ENCODE measurements around the gene SETX.

SETX gene

DNA sequence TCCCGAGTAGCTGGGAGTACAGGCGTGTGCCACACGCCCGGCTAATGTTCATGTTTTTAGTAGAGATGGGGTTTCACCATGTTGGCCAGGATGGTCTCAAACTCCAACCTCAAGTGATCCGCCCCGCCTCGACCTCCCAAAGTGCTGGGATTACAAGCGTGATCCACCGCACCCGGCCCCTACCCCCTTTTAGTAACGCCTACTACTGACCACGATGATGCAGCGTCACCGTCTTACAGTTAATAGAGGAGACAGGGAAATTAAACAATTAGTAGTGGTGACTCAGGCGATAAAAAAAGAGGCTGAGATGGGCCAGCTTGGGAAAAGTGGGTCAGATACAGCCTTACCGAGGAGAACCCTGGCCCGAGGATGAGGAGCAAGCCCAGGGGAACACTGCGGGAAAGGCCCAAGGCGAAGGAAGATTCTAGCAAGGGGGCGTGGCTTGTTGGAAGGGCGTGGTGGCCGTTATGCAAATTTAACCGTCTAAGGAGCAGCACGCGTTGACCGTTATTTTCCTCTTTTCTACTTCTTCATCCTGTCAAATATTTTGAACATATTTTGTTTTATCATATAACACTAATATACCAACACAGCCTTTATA is 1.6 kb upstream of the SETX start:
- Histone ChIP-seq H3K36me3 (ENCODE audit: insufficient read depth) (no peaks in the 10 kb centered on the region), H3K4me2 (no peak overlapping the region), H3K9ac (no peak overlapping the region), H3K4me1 (ENCODE audit: low read depth, poor library complexity, severe bottlenecking) (peaks cover 31% of the 10 kb centered on the region), H3K27me3 (ENCODE audit: insufficient read depth, low read depth) (no peaks in the 10 kb centered on the region), H3K79me2 (ENCODE audit: insufficient read depth, low read depth) (peaks cover 21% of the 10 kb centered on the region), H2AFZ (ENCODE audit: low read depth) (no peak overlapping the region), H3K4me3 (IDR thresholded peaks at IDR 0.05; ENCODE audit: insufficient read depth, low read depth, low read length) (no peak overlapping the region), H4K20me1 (ENCODE audit: insufficient read depth) (no peaks in the 10 kb centered on the region), H3K27ac (no peak overlapping the region)
- TF ChIP-seq, protein P1, sequence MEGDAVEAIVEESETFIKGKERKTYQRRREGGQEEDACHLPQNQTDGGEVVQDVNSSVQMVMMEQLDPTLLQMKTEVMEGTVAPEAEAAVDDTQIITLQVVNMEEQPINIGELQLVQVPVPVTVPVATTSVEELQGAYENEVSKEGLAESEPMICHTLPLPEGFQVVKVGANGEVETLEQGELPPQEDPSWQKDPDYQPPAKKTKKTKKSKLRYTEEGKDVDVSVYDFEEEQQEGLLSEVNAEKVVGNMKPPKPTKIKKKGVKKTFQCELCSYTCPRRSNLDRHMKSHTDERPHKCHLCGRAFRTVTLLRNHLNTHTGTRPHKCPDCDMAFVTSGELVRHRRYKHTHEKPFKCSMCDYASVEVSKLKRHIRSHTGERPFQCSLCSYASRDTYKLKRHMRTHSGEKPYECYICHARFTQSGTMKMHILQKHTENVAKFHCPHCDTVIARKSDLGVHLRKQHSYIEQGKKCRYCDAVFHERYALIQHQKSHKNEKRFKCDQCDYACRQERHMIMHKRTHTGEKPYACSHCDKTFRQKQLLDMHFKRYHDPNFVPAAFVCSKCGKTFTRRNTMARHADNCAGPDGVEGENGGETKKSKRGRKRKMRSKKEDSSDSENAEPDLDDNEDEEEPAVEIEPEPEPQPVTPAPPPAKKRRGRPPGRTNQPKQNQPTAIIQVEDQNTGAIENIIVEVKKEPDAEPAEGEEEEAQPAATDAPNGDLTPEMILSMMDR (conservative IDR thresholded peaks at IDR 0.05; ENCODE audit: low read depth, low read length): no peak

DNA sequence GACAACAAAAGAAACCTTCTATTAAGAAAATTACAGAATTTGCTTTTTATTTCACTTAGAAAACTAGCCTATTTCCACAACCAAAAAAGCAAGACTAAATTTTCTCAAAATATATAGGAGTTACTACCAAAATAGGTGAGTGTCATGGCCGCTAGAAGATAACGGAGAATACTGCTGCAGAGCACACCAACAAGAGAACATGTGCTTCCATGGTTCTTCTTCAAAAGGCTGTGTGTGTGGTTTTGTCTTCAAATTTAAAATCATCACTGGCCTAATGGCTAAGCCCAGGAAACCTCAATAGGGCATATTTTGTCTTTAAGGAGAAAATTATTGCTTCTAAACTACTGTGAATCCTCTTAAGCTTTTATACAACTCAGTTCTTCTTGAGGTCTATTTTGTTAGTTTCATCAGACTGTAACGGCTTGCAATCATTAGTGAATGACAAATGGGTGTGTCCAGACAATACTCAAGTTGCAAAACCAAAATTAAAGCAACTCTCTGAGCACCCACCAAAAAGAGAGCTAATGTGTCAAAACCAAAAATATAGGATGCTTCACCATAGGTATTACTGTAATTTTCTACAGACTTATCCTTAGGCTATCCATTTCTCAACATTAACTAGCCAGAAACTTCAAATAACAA is 3.3 kb downstream of the SETX start:
- Histone ChIP-seq H3K4me1 (ENCODE audit: low read depth, poor library complexity, severe bottlenecking) (peaks cover 62% of the 10 kb centered on the region), H3K36me3 (ENCODE audit: insufficient read depth) (no peaks in the 10 kb centered on the region; the same call in 1 of the 2 replicates), H3K4me2 (peak overlapping the region; percentile 90), H3K27me3 (ENCODE audit: insufficient read depth, low read depth) (no peaks in the 10 kb centered on the region), H3K27ac (peak overlapping the region; percentile 56), H3K79me2 (ENCODE audit: insufficient read depth, low read depth) (peaks cover 31% of the 10 kb centered on the region), H3K9ac (no peak overlapping the region), H4K20me1 (ENCODE audit: insufficient read depth) (no peaks in the 10 kb centered on the region), H2AFZ (ENCODE audit: low read depth) (no peak overlapping the region), H3K4me3 (IDR thresholded peaks at IDR 0.05; ENCODE audit: insufficient read depth, low read depth, low read length) (no peak overlapping the region)
- TF ChIP-seq, protein P1 (conservative IDR thresholded peaks at IDR 0.05; ENCODE audit: low read depth, low read length): no peak

DNA sequence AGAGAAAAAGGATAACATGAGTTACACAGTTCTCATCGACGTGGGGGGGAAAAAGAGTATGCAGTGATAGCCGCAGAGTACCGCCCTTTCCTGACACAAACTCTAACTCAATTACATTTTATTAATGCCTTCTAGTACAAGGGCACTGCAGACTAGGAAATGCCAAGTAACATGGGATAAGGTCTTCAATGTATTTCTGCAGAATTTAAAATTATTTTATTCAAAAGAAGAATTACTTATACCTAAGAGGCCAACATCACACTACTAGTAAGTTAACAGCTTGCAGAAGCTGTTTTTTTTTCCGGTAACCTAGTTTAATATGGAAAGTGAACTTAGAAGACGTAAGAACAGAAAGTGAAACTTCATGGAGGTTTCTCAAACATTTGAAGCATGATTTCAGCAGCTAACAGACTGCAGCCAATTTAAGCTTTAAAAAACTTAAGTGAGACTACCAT is 3.9 kb downstream of the SETX start:
- H3K27me3 ChIP-seq (ENCODE audit: insufficient read depth, low read depth): no peaks in the 10 kb centered on the region
- H3K9ac ChIP-seq: no peak overlapping the region
- no peak overlapping the region for H2AFZ ChIP-seq (ENCODE audit: low read depth)
- no peaks in the 10 kb centered on the region for H4K20me1 ChIP-seq (ENCODE audit: insufficient read depth)
- H3K36me3 ChIP-seq (ENCODE audit: insufficient read depth): no peaks in the 10 kb centered on the region; the same call in 1 of the 2 replicates
- peaks cover 31% of the 10 kb centered on the region for H3K79me2 ChIP-seq (ENCODE audit: insufficient read depth, low read depth)
- H3K4me3 ChIP-seq (IDR thresholded peaks at IDR 0.05; ENCODE audit: insufficient read depth, low read depth, low read length): no peak overlapping the region
- peak overlapping the region; percentile 90 for H3K4me2 ChIP-seq
- TF ChIP-seq, protein P1 (conservative IDR thresholded peaks at IDR 0.05; ENCODE audit: low read depth, low read length): no peak
- H3K27ac ChIP-seq: peak overlapping the region; percentile 56
- peaks cover 62% of the 10 kb centered on the region for H3K4me1 ChIP-seq (ENCODE audit: low read depth, poor library complexity, severe bottlenecking)

DNA sequence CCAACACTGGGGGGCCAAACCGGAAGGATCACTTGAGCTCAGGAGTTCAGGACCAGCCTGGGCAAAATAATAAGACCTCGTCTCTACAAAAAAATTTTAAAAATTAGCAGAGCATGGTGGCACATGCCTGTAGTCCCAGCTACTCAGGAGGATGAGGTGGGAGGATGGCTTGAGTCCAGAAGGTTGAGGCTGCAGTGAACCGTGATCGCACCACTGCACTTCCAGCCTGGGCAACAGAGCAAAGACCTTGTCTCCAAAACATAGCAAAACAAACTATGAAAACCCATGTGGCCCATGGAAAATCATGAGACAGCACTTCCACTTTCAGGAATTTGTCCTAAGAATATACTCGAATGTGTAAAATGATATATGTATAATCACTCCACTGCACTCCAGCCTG is 6.1 kb downstream of the SETX start:
- Histone ChIP-seq H3K36me3 (ENCODE audit: insufficient read depth) (no peaks in the 10 kb centered on the region; the same call in 1 of the 2 replicates), H3K27me3 (ENCODE audit: insufficient read depth, low read depth) (no peaks in the 10 kb centered on the region), H4K20me1 (ENCODE audit: insufficient read depth) (no peaks in the 10 kb centered on the region), H3K79me2 (ENCODE audit: insufficient read depth, low read depth) (peaks cover 19% of the 10 kb centered on the region; the same call in 1 of the 2 replicates), H2AFZ (ENCODE audit: low read depth) (no peak overlapping the region), H3K4me1 (ENCODE audit: low read depth, poor library complexity, severe bottlenecking) (peaks cover 54% of the 10 kb centered on the region), H3K9ac (no peak overlapping the region), H3K27ac (no peak overlapping the region), H3K4me2 (peak overlapping the region; percentile 90; the same call in 1 of the 2 replicates), H3K4me3 (IDR thresholded peaks at IDR 0.05; ENCODE audit: insufficient read depth, low read depth, low read length) (no peak overlapping the region)
- TF ChIP-seq, protein P1 (conservative IDR thresholded peaks at IDR 0.05; ENCODE audit: low read depth, low read length): no peak
